ENCODE results near the gene OR2H2. TPM values are rescaled to one million over a fixed set of nuclear protein-coding genes. Genes with fewer than 3 reads are reported as not detected.

Gene OR2H2
- not detected in 2 replicates for total RNA-seq (2014; rRNA removed; shearing (Covaris generic))
- not detected in 2 replicates for polyA plus RNA-seq (2015; cell fraction: cytosol; rRNA removed)
- not detected in 2 replicates for polyA plus RNA-seq (2015; cell fraction: nucleus; rRNA removed)

GRCh38 chr6:29584821-29585220, at the start of gene OR2H2:
TSS of gene OR2H2 (plus strand) at chr6:29585121. CDS start at chr6:29587945, 2,824 bp downstream.
- in situ Hi-C loops (cut with HindIII; ENCODE audit: low pct_unique_long_range_greater_than_20kb, low sequenced_read_pairs): no loop called here

GRCh38 chr6:29537714-29538403, 47.1 kb upstream of the OR2H2 start:
- in situ Hi-C loops (cut with HindIII; ENCODE audit: low pct_unique_long_range_greater_than_20kb, low sequenced_read_pairs): no loop called here

More at GRCh38 chr6:29584821-29585220, at the start of gene OR2H2:
- no peak for DNase-seq (ENCODE audit: low read depth, low spot score)

GRCh38 chr6:29547573-29547972, 37.3 kb upstream of the OR2H2 start:
- in situ Hi-C loops (cut with HindIII; ENCODE audit: low pct_unique_long_range_greater_than_20kb, low sequenced_read_pairs): no loop called here
- no peak for DNase-seq (ENCODE audit: low read depth, low spot score)

More at GRCh38 chr6:29537714-29538403, 47.1 kb upstream of the OR2H2 start:
- DNase-seq (ENCODE audit: low read depth, low spot score): no peak

- peak; percentile 80 for DNase-seq (ENCODE audit: low read depth, low spot score)
- in situ Hi-C loops (cut with HindIII; ENCODE audit: low pct_unique_long_range_greater_than_20kb, low sequenced_read_pairs): no loop called here
Measured at GRCh38 chr6:29552512-29553051, 32.3 kb upstream of the OR2H2 start.

- in situ Hi-C loops (cut with HindIII; ENCODE audit: low pct_unique_long_range_greater_than_20kb, low sequenced_read_pairs): no loop called here
- no peak for DNase-seq (ENCODE audit: low read depth, low spot score)
Measured at GRCh38 chr6:29553268-29554057, 31.5 kb upstream of the OR2H2 start.

GRCh38 chr6:29554764-29555163, 30.2 kb upstream of the OR2H2 start:
- no peak for DNase-seq (ENCODE audit: low read depth, low spot score)
- in situ Hi-C loops (cut with HindIII; ENCODE audit: low pct_unique_long_range_greater_than_20kb, low sequenced_read_pairs): no loop called here

GRCh38 chr6:29557320-29557719, 27.6 kb upstream of the OR2H2 start:
- in situ Hi-C loops (cut with HindIII; ENCODE audit: low pct_unique_long_range_greater_than_20kb, low sequenced_read_pairs): no loop called here
- no peak for DNase-seq (ENCODE audit: low read depth, low spot score)

- DNase-seq (ENCODE audit: low read depth, low spot score): no peak
- in situ Hi-C loops (cut with HindIII; ENCODE audit: low pct_unique_long_range_greater_than_20kb, low sequenced_read_pairs): no loop called here
Measured at GRCh38 chr6:29558439-29559079, 26.4 kb upstream of the OR2H2 start.

- no peak for DNase-seq (ENCODE audit: low read depth, low spot score)
- in situ Hi-C loops (cut with HindIII; ENCODE audit: low pct_unique_long_range_greater_than_20kb, low sequenced_read_pairs): no loop called here
Measured at GRCh38 chr6:29559524-29560287, 25.2 kb upstream of the OR2H2 start, which contains the start of gene UBD. TSS of gene UBD (minus strand) at chr6:29559732. CDS start at chr6:29559701, 31 bp downstream.

GRCh38 chr6:29561091-29561490, 23.8 kb upstream of the OR2H2 start:
- in situ Hi-C loops (cut with HindIII; ENCODE audit: low pct_unique_long_range_greater_than_20kb, low sequenced_read_pairs): no loop called here
- DNase-seq (ENCODE audit: low read depth, low spot score): no peak

GRCh38 chr6:29561606-29562181, 23.2 kb upstream of the OR2H2 start:
- DNase-seq (ENCODE audit: low read depth, low spot score): peak; percentile 52
- in situ Hi-C loops (cut with HindIII; ENCODE audit: low pct_unique_long_range_greater_than_20kb, low sequenced_read_pairs): no loop called here

GRCh38 chr6:29563435-29563965, 21.4 kb upstream of the OR2H2 start:
- in situ Hi-C loops (cut with HindIII; ENCODE audit: low pct_unique_long_range_greater_than_20kb, low sequenced_read_pairs): no loop called here
- no peak for DNase-seq (ENCODE audit: low read depth, low spot score)

GRCh38 chr6:29564875-29565274, 20.0 kb upstream of the OR2H2 start:
- peak; percentile 48 for DNase-seq (ENCODE audit: low read depth, low spot score)
- in situ Hi-C loops (cut with HindIII; ENCODE audit: low pct_unique_long_range_greater_than_20kb, low sequenced_read_pairs): no loop called here

- DNase-seq (ENCODE audit: low read depth, low spot score): no peak
- in situ Hi-C loops (cut with HindIII; ENCODE audit: low pct_unique_long_range_greater_than_20kb, low sequenced_read_pairs): no loop called here
Measured at GRCh38 chr6:29566856-29567255, 18.1 kb upstream of the OR2H2 start.

- DNase-seq (ENCODE audit: low read depth, low spot score): no peak
- in situ Hi-C loops (cut with HindIII; ENCODE audit: low pct_unique_long_range_greater_than_20kb, low sequenced_read_pairs): no loop called here
Measured at GRCh38 chr6:29567541-29567940, 17.4 kb upstream of the OR2H2 start.

GRCh38 chr6:29567991-29568390, 16.9 kb upstream of the OR2H2 start:
- in situ Hi-C loops (cut with HindIII; ENCODE audit: low pct_unique_long_range_greater_than_20kb, low sequenced_read_pairs): no loop called here
- DNase-seq (ENCODE audit: low read depth, low spot score): no peak

- no peak for DNase-seq (ENCODE audit: low read depth, low spot score)
- in situ Hi-C loops (cut with HindIII; ENCODE audit: low pct_unique_long_range_greater_than_20kb, low sequenced_read_pairs): no loop called here
Measured at GRCh38 chr6:29576056-29576455, 8.9 kb upstream of the OR2H2 start.
